IPS-18a (cell line): Measurements from ENCODE around the gene EMC9.

ENCODE experiments used
- H3K27ac ChIP-seq: one replicate; pipeline ENCODE4 v1.5.1; 2013; ENCODE audit warnings: low read length
- H3K27me3 ChIP-seq: one replicate; pipeline ENCODE4 v1.6.1; 2013; ENCODE audit warnings: mild to moderate bottlenecking, low read length; ENCODE audit not compliant: control insufficient read depth, insufficient read depth
- H3K36me3 ChIP-seq: one replicate; pipeline ENCODE4 v1.6.1; 2013; ENCODE audit warnings: low read depth, low read length; ENCODE audit not compliant: control insufficient read depth
- H3K4me1 ChIP-seq: one replicate; pipeline ENCODE4 v1.6.1; 2013; ENCODE audit warnings: low read depth, low read length; ENCODE audit not compliant: control insufficient read depth
- H3K4me3 ChIP-seq: one replicate; pipeline ENCODE4 v1.5.1; 2013; ENCODE audit warnings: low read length
- H3K9ac ChIP-seq: one replicate; pipeline ENCODE4 v1.6.1; 2013; ENCODE audit warnings: mild to moderate bottlenecking, low read length, moderate library complexity
- H3K9me3 ChIP-seq: one replicate; pipeline ENCODE4 v1.6.1; 2013; ENCODE audit warnings: low read depth, low read length; ENCODE audit not compliant: control insufficient read depth

Gene EMC9

DNA sequence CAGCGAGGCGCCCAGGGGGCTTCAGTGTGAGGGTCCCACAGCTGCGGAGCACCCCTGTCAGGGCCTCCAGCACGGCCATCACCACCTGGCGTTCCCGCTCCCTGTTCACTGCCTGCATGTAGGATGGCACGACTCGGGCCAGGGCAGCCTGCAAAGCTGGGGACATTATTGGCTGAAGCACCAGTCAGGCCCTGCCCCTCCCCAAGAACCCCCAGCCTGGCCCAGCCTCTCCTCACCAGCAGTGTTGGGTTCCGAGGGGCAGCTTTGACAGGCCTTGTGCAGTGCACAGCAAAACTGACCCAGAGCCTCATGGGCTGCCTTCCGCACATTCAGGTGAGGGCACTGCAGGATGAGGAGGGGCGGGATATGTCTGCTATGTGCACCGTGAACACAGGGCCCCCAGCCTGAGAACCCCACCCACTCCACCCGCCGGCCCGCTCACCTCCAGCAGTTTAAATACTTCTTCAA lies 41.7 kb upstream of the EMC9 start:
- Histone ChIP-seq H3K4me3 (no peak overlapping the region), H3K9ac (no peak overlapping the region), H3K27me3 (no peaks in the 10 kb centered on the region), H3K27ac (no peak overlapping the region), H3K4me1 (peaks cover 6% of the 10 kb centered on the region), H3K9me3 (no peaks in the 10 kb centered on the region), H3K36me3 (peaks cover 89% of the 10 kb centered on the region)

DNA sequence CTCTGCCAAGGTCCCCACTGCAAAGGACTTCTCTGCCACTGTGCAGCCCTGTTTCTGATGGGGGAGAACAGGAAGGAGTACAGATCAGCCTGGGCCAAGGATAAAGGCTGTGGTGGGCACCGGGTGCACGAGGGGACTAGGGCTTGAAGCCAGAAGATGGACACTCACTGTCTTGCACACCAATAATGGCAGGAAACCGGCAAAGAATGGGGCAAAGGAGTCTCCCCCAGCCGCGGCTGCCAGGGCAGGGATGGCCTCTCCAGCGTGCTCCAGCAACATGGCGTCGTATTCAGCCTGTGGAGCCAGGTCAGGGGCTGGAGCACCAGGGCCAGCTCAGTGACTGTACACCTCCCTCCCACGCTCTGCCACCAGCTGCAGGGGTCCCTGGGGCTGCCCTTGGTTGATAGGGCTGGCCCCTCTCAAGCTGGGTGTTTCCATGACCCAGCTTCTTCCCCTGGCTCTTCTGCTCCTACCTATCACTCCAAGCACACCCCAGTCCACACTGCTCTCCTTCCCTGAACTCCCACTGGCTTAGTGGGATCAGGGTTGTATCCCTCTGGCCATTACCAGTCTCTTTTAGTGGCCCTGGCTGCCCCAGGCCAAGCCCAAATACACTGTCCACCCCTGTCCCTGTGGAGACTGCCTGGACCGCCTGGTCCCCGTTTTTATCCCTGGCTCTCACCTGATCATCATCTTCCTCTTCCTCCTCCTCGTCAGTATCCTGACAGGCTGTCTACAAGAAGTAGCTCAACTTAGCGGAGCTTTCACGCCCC lies 40.9 kb upstream of the EMC9 start:
- Histone ChIP-seq H3K9ac (no peak overlapping the region), H3K27me3 (no peaks in the 10 kb centered on the region), H3K4me1 (no peaks in the 10 kb centered on the region), H3K27ac (no peak overlapping the region), H3K4me3 (no peak overlapping the region), H3K36me3 (peaks cover 93% of the 10 kb centered on the region), H3K9me3 (no peaks in the 10 kb centered on the region)

DNA sequence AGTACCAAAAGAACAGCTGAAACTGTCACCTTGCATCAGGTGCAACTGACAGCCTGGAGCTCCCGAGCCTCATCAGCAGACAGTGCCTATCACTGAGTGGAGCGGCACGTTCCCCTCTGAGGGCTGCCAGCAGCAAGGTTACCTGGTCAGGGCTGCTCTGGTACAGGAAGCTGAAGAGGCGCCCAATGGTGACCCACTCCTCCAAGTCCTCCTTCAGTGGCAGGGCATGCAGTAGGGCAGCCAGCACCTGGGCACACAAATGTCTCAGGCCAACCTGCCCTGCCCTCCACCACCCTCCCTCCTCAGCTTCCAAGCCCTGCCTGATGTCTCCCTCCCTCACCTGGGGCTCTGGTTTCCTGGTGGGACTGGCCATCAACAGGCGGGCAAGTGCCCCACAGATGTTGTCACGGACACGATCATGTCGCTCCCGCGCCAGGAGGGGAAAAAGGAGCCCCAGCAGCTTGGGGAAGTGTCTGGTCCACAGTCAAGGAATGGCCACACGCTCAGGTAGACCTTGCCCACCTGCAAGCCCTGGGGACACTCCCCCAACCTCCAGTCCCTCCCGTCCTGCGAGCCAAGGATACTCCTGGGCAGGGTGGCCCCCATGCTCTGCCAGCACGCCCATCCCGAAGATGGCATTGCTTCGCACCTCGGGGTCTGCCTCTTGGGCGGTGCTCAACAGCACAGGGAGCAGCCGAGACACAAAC lies 40.1 kb upstream of the EMC9 start:
- no peaks in the 10 kb centered on the region for H3K4me1 ChIP-seq
- no peaks in the 10 kb centered on the region for H3K27me3 ChIP-seq
- no peak overlapping the region for H3K4me3 ChIP-seq
- H3K27ac ChIP-seq: no peak overlapping the region
- no peak overlapping the region for H3K9ac ChIP-seq
- no peaks in the 10 kb centered on the region for H3K9me3 ChIP-seq
- peaks cover 88% of the 10 kb centered on the region for H3K36me3 ChIP-seq

- Histone ChIP-seq H3K27ac (no peak overlapping the region), H3K36me3 (peaks cover 76% of the 10 kb centered on the region), H3K27me3 (no peaks in the 10 kb centered on the region), H3K9ac (no peak overlapping the region), H3K4me1 (no peaks in the 10 kb centered on the region), H3K4me3 (no peak overlapping the region), H3K9me3 (no peaks in the 10 kb centered on the region)
These were observed 38.8 kb upstream of the EMC9 start for GRCh38 chr14:24179961-24180796.

DNA sequence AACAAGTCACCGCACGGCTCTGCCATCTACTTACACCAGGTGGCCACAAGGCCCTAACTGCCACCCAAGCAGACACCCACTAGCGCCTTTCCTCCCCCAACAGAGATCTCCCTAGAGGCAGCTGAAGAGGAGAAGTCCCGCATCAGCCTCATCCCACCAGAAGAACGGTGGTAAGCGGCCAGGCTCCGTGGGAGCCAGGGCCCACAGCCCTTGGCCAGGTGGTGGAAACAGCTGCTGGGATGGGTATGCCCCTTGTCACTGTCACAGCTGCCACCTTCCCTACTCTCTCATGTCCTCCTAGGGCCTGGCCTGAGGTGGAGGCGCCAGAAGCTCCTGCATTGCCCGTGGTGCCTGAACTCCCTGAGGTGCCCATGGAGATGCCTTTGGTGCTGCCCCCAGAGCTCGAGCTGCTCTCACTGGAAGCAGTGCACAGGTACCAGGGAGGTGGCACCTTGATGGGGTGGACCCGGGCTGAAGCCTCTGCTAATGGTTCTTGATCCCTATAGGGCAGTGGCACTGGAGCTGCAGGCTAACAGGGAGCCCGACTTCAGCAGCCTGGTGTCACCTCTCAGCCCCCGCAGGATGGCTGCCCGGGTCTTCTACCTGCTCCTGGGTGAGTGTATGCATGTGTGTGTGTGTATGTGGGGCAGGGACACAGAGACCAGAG lies 38.0 kb upstream of the EMC9 start:
- no peaks in the 10 kb centered on the region for H3K27me3 ChIP-seq
- no peaks in the 10 kb centered on the region for H3K4me1 ChIP-seq
- H3K9ac ChIP-seq: no peak overlapping the region
- peaks cover 68% of the 10 kb centered on the region for H3K36me3 ChIP-seq
- H3K9me3 ChIP-seq: no peaks in the 10 kb centered on the region
- no peak overlapping the region for H3K4me3 ChIP-seq
- no peak overlapping the region for H3K27ac ChIP-seq

DNA sequence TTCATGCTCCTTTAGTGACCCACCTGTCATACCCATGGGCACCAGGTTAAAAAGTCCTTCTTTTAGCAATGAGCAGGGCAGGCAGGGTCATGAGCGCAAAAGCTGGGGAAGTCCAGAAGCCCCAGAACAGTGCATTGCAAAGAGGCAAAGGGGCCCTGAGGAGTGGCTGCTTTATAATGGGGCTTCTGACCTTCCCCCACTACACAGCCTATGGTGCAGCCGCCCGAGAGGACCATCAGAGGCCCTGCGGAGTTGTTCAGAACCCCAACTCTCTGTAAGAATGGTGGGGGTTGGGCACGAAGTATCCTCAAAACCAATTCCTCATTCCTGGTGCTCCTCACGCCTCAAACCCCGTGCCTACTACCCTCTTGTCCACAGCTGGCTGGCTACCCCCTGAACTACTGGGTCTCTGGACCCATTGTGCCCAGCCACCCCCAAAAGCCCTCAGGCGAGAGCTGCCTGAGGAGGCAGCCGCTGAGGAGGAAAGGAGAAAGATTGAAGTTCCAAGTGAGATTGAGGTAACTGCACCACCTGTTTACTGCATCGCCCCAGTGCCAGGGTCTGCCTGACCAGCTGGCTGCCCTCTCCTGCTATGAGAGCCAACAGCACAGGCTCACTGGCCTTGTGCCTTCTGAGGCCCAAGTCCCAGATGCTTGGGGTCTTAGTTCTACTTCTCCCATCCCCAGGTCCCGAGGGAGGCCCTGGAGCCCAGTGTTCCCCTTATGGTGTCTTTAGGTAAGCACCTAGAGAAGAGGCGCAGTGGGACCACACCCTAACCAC lies 37.2 kb upstream of the EMC9 start:
- no peak overlapping the region for H3K4me3 ChIP-seq
- no peak overlapping the region for H3K27ac ChIP-seq
- no peaks in the 10 kb centered on the region for H3K27me3 ChIP-seq
- H3K36me3 ChIP-seq: peaks cover 62% of the 10 kb centered on the region
- H3K4me1 ChIP-seq: no peaks in the 10 kb centered on the region
- no peak overlapping the region for H3K9ac ChIP-seq
- no peaks in the 10 kb centered on the region for H3K9me3 ChIP-seq

DNA sequence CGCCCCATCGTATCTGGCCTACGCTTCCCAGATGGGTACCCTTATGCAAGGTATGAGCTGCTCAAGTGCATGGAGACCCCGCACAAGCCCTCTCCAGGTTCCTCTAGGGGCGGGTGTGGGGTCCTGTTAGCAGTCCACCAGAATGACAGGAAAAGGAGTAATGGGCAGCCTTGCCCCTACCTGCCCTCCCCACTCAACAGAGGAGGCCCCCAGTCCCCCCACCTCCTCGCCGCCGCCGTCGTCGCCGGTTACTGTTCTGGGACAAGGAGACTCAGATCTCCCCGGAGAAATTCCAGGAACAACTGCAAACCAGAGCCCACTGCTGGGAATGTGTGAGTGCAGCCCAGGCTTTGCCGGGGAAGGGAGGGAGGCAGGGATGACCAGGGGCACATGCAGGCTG lies 36.5 kb upstream of the EMC9 start:
- H3K36me3 ChIP-seq: peaks cover 55% of the 10 kb centered on the region
- H3K4me1 ChIP-seq: no peaks in the 10 kb centered on the region

DNA sequence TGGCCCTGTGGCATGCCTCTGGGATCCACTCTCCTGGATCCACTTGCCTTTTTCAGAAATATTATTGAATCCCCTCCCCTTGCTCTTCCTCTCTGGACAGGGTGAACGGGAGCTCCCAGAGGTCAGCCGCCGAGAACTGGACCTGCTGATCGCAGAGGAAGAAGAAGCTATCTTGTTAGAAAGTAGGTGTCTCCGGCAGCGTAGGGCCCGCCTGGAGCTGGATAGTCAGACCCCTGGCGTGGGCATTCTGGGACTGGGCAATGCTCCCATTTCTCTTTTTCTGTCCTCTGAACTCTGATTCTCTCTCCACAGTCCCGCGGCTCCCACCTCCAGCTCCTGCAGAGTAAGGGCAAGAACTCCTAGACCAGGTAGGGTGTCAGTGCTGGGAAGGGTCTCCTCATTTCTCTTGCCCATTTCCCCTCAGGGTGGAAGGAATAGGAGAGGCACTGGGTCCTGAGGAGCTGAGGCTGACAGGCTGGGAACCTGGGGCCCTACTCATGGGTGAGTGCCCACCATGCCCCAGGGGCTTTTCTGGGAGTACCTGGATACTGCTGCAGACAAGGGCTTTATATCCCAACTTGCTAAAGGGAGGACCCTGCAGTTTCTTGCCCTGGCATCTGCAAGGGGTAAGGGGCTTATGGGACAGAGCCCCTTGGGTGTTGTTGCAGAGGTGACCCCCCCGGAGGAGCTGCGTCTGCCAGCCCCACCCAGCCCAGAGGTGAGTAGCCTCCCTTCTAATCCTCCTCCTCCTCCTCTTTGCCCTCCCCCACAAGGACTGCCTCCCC lies 35.8 kb upstream of the EMC9 start:
- Histone ChIP-seq H3K9ac (no peak overlapping the region), H3K27me3 (no peaks in the 10 kb centered on the region), H3K9me3 (no peaks in the 10 kb centered on the region), H3K4me3 (no peak overlapping the region), H3K36me3 (peaks cover 48% of the 10 kb centered on the region), H3K4me1 (peaks cover 3% of the 10 kb centered on the region), H3K27ac (no peak overlapping the region)

More for the DNA sequence above, 36.5 kb upstream of the EMC9 start:
- H3K27ac ChIP-seq: no peak overlapping the region
- H3K9me3 ChIP-seq: no peaks in the 10 kb centered on the region
- no peaks in the 10 kb centered on the region for H3K27me3 ChIP-seq
- H3K4me3 ChIP-seq: no peak overlapping the region
- no peak overlapping the region for H3K9ac ChIP-seq

GRCh38 chr14:24176599-24176998 lies 35.2 kb upstream of the EMC9 start:
- Histone ChIP-seq H3K36me3 (peaks cover 43% of the 10 kb centered on the region), H3K9ac (no peak overlapping the region), H3K27ac (no peak overlapping the region), H3K4me1 (peaks cover 5% of the 10 kb centered on the region), H3K27me3 (no peaks in the 10 kb centered on the region), H3K4me3 (no peak overlapping the region), H3K9me3 (no peaks in the 10 kb centered on the region)

DNA sequence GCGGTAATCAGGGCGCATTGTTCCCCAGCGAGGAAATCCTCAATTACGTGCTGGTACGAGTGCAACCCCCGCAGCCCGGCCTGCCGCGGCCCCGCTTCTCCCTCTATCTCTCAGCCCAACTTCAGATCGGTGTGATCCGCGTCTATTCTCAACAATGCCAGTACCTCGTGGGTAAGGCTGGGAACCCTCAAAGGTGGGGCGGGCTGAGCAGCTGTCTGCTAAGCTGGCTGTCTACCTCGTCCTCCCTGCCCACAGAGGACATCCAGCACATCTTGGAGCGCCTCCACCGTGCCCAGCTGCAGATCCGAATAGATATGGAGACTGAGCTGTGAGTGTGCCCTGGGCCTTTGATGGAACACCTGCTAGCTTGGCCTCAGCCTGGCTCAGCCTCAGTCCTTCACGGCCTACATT lies 31.5 kb upstream of the EMC9 start:
- no peaks in the 10 kb centered on the region for H3K27me3 ChIP-seq
- H3K4me3 ChIP-seq: peak overlapping the region; percentile 57
- H3K27ac ChIP-seq: no peak overlapping the region
- H3K4me1 ChIP-seq: peaks cover 5% of the 10 kb centered on the region
- H3K9ac ChIP-seq: no peak overlapping the region
- peaks cover 8% of the 10 kb centered on the region for H3K36me3 ChIP-seq
- no peaks in the 10 kb centered on the region for H3K9me3 ChIP-seq
